HL-60 (cell line): ENCODE results near the gene RPL22.

Experiments
- DNase-seq, 2 experiments: peaks; one replicate each; pipeline ENCODE4 v3.0.0-alpha.2; 2010 to 2020; ENCODE audit warnings: low read depth in 1 of 2, low spot score in 1 of 2
- H3K27ac ChIP-seq: fragments of 250-450 bp; sonication (Bioruptor Pico); replicated peaks from 2 replicates; pipeline ENCODE4 v1.5.1; 2020; ENCODE audit warnings: mild to moderate bottlenecking, moderate library complexity
- H3K27me3 ChIP-seq: fragments of 250-450 bp; sonication (Bioruptor Pico); 2 replicates; pipeline ENCODE4 v1.5.1; 2021; ENCODE audit warnings: mild to moderate bottlenecking, moderate library complexity; ENCODE audit not compliant: insufficient read depth, poor library complexity, severe bottlenecking
- H3K4me3 ChIP-seq: replicated peaks from 2 replicates; pipeline ENCODE4 v1.5.1; 2011; ENCODE audit warnings: mild to moderate bottlenecking, control low read depth, low read length; ENCODE audit not compliant: insufficient read depth
- CTCF ChIP-seq: IDR thresholded peaks from one replicate; pipeline ENCODE4 v1.5.1; 2011; ENCODE audit warnings: low read length, control low read depth, inconsistent platforms; ENCODE audit not compliant: insufficient read depth
- GABPA ChIP-seq: IDR thresholded peaks from 2 replicates; pipeline ENCODE4 v1.6.1; 2012; ENCODE audit warnings: low read depth
- POLR2AphosphoS5 ChIP-seq: IDR thresholded peaks from 2 replicates; pipeline ENCODE4 v1.6.1; 2012; ENCODE audit warnings: low read depth
- SPI1 ChIP-seq: IDR thresholded peaks from 2 replicates; pipeline ENCODE4 v1.6.1; 2012; ENCODE audit warnings: low read depth, mild to moderate bottlenecking, borderline replicate concordance
- TF ChIP-seq, protein P1 (sequence below): IDR thresholded peaks from 2 replicates; pipeline ENCODE4 v1.6.1; 2012; ENCODE audit warnings: low read depth; ENCODE audit not compliant: insufficient replicate concordance

Gene RPL22

DNA sequence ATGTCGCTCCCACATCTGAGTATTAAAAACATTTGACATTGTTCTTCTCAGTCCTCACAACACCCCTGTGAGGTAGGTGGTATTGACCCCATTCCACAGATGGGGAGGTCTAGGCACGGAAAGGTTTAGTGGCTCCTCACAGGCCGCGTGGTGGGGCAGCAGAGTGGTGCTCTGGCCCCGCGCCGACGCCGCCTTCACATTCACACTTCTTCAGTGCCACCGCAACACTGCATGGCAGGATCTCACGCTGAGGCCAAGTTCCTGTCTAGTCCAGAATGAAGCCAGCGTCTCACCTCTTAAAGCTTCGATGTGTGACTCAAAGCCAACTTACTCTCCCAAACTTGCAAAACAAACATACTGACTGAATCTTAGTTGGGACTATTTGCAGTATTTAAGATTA is 24.2 kb upstream of the RPL22 start:
- no peak overlapping the region for H3K27ac ChIP-seq
- TF ChIP-seq POLR2AphosphoS5 (no peak), GABPA (no peak), CTCF (no peak), SPI1 (no peak)
- TF ChIP-seq, protein P1, sequence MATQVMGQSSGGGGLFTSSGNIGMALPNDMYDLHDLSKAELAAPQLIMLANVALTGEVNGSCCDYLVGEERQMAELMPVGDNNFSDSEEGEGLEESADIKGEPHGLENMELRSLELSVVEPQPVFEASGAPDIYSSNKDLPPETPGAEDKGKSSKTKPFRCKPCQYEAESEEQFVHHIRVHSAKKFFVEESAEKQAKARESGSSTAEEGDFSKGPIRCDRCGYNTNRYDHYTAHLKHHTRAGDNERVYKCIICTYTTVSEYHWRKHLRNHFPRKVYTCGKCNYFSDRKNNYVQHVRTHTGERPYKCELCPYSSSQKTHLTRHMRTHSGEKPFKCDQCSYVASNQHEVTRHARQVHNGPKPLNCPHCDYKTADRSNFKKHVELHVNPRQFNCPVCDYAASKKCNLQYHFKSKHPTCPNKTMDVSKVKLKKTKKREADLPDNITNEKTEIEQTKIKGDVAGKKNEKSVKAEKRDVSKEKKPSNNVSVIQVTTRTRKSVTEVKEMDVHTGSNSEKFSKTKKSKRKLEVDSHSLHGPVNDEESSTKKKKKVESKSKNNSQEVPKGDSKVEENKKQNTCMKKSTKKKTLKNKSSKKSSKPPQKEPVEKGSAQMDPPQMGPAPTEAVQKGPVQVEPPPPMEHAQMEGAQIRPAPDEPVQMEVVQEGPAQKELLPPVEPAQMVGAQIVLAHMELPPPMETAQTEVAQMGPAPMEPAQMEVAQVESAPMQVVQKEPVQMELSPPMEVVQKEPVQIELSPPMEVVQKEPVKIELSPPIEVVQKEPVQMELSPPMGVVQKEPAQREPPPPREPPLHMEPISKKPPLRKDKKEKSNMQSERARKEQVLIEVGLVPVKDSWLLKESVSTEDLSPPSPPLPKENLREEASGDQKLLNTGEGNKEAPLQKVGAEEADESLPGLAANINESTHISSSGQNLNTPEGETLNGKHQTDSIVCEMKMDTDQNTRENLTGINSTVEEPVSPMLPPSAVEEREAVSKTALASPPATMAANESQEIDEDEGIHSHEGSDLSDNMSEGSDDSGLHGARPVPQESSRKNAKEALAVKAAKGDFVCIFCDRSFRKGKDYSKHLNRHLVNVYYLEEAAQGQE, result no peak
- no peaks in the 10 kb centered on the region for H3K27me3 ChIP-seq
- H3K4me3 ChIP-seq, result no peak overlapping the region
- no peak for DNase-seq

DNA sequence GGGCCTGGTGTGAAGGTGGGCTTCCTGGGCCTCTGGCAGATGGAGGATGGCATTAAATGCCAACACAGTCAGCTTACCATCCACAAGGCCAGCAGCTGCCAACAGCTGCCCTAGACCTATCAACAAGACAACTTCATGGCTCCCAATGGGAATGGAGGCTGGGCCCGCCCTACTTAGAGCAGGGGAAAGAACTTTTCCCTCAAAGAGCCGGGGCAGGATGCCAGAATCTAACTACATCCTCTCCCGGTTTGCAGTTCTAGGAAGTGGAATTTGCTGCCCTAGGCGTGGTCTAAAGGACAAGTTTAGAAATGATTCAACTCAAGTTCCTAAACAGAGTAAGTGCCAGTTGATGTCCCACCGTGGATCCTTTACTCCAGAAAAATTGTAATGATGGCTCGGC is 23.2 kb upstream of the RPL22 start:
- H3K27me3 ChIP-seq, result no peaks in the 10 kb centered on the region
- H3K4me3 ChIP-seq, result no peak overlapping the region
- TF ChIP-seq GABPA (no peak), CTCF (no peak), POLR2AphosphoS5 (no peak), SPI1 (no peak)
- TF ChIP-seq, protein P1, result no peak
- H3K27ac ChIP-seq, result no peak overlapping the region
- no peak for DNase-seq

DNA sequence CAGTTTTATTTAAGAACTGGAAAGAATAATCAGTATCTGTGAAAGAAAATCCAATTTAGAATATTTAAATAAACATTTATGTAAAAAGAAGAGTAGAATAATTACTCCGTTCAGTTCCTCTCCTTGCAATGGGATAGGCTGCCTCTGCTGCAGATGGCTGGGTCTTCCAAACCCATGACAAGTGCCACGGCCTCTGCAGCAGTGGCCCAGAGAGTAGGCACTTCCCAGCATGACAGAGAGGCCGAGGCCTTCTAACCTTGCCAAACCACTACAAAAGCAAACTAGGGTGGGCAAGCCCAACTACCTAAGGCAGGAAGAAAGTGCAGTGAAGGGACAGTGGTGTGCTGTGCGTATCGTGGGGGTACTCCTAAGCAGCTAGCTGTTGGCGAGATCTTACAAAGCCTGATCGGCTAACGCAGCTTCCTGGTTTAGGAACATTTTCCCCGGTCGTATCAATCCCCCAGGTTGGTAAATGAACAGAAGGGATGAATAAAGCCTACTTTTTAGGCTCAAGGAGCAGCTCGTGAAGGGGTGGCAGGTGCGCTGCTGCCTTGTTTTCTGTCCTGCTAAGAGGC is 21.9 kb upstream of the RPL22 start:
- no peak for DNase-seq
- no peak overlapping the region for H3K27ac ChIP-seq

More for the DNA sequence above, 21.9 kb upstream of the RPL22 start:
- Histone ChIP-seq H3K4me3 (no peak overlapping the region), H3K27me3 (no peaks in the 10 kb centered on the region)
- TF ChIP-seq POLR2AphosphoS5 (no peak), CTCF (no peak), SPI1 (no peak), GABPA (no peak)
- TF ChIP-seq, protein P1, result no peak
